K562 (cell line): ENCODE data around the gene VWA1. TPM values are rescaled to one million over a fixed set of nuclear protein-coding genes. Genes with fewer than 3 reads are reported as not detected.
A peak's percentile ranks its signal among the peaks of the same experiment; 100 is the strongest.

ENCODE experiments used
- CHD4 ChIP-seq: fragments of 200-600 bp; sonication (generic); IDR thresholded peaks from 3 replicates; pipeline ENCODE4 v1.6.1; 2012; ENCODE audit warnings: low read depth, mild to moderate bottlenecking, mixed read lengths, low read length, inconsistent platforms; ENCODE audit not compliant: insufficient read depth, insufficient replicate concordance, poor library complexity, severe bottlenecking
- NR2F6 ChIP-seq: fragments of 450-650 bp; formaldehyde crosslinking; IDR thresholded peaks from 2 replicates; pipeline ENCODE4 v1.4.0; 2020; ENCODE audit warnings: mild to moderate bottlenecking
- POLR2B ChIP-seq: fragments of 450-650 bp; IDR thresholded peaks from 2 replicates; pipeline ENCODE4 v1.6.1; 2018; ENCODE audit warnings: low read depth; ENCODE audit not compliant: partially characterized antibody
- PTRF ChIP-seq: fragments of 450-650 bp; IDR thresholded peaks from 2 replicates; pipeline ENCODE4 v1.6.1; 2016; ENCODE audit warnings: mild to moderate bottlenecking, missing genetic modification characterization, missing compliant biosample characterization
- SMARCE1 ChIP-seq: fragments of 450-650 bp; IDR thresholded peaks from 2 replicates; pipeline ENCODE4 v1.7.1; 2016; ENCODE audit warnings: mild to moderate bottlenecking
- polyA plus RNA-seq, 8 experiments: library from polyadenylated mRNA; depleted of rRNA in 4 of 8; stranded (reverse) in 5 of 8; unstranded in 3 of 8; fragments of >200 nt; fragmentation: Nextera tagmentation in 2 of 8; fragmentation: Illumina TruSeq in 1 of 8; extraction: Ambion mirVana in 2 of 8; extraction: Trizol in 1 of 8; gene quantifications; 2 replicates each; pipeline versions ENCODE4 v1.2.1 to v1.2.3, GENCODE V29; 2011 to 2014; ENCODE audit warnings: inconsistent platforms in 1 of 8, missing spikeins in 1 of 8
- total RNA-seq, 7 experiments: library from RNA; depleted of rRNA in 6 of 7; stranded (reverse); fragments of >200 nt in 6 of 7; fragmentation: Illumina TruSeq in 2 of 7; extraction: Trizol in 2 of 7; gene quantifications; 2 replicates each; pipeline versions ENCODE4 v1.2.1 to v1.2.3, GENCODE V29; 2011 to 2021; ENCODE audit warnings: low replicate concordance in 1 of 7
- TF ChIP-seq, protein P1 (sequence below): sonication (generic); formaldehyde crosslinking; IDR thresholded peaks from 2 replicates; pipeline ENCODE4 v1.8.0; 2023; ENCODE audit warnings: missing genetic modification reagents, mild to moderate bottlenecking, borderline replicate concordance
- TF ChIP-seq, protein P2 (sequence below): fragments of 250-450 bp; sonication (Bioruptor Pico); IDR thresholded peaks from 2 replicates; pipeline ENCODE4 v1.4.0; 2020; ENCODE audit warnings: borderline replicate concordance
- TF ChIP-seq, protein P3 (sequence below): fragments of 200-600 bp; sonication (generic); IDR thresholded peaks from one replicate; pipeline ENCODE4 v1.6.1; 2012; ENCODE audit warnings: mild to moderate bottlenecking, low read depth, low read length, inconsistent platforms

Gene VWA1
- total and polyA plus RNA-seq, 9 of the 15 experiments (the other 6 are each of a cell fraction or from before 2014, with no cell fraction given): 0.01 to 6.4 (median 0.85) TPM

DNA sequence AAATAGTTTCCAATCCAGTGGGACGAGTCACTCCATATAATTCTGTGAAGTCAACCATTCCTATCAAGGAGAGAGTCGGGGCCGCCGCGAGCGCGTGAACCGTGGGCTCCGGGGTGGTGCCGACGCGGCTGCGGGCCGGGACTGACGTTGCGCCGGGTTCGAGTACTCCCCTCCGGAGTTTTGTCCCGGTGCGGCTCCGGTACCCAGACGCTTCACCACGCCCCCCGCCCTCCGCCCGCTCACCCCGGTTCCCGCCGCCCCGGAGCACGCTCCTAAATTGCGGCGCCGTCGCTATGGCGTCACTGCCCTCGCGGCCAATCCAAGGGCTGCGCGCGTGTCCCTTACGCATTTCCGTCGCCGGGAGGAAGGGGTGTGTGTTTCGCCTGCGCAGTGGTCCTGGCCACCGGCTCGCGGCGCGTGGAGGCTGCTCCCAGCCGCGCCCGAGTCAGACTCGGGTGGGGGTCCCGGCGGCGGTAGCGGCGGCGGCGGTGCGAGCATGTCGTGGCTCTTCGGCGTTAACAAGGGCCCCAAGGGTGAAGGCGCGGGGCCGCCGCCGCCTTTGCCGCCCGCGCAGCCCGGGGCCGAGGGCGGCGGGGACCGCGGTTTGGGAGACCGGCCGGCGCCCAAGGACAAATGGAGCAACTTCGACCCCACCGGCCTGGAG, 36.0 kb downstream of the VWA1 start, which contains the start of gene ATAD3B (continued):
- TF ChIP-seq, protein P1, sequence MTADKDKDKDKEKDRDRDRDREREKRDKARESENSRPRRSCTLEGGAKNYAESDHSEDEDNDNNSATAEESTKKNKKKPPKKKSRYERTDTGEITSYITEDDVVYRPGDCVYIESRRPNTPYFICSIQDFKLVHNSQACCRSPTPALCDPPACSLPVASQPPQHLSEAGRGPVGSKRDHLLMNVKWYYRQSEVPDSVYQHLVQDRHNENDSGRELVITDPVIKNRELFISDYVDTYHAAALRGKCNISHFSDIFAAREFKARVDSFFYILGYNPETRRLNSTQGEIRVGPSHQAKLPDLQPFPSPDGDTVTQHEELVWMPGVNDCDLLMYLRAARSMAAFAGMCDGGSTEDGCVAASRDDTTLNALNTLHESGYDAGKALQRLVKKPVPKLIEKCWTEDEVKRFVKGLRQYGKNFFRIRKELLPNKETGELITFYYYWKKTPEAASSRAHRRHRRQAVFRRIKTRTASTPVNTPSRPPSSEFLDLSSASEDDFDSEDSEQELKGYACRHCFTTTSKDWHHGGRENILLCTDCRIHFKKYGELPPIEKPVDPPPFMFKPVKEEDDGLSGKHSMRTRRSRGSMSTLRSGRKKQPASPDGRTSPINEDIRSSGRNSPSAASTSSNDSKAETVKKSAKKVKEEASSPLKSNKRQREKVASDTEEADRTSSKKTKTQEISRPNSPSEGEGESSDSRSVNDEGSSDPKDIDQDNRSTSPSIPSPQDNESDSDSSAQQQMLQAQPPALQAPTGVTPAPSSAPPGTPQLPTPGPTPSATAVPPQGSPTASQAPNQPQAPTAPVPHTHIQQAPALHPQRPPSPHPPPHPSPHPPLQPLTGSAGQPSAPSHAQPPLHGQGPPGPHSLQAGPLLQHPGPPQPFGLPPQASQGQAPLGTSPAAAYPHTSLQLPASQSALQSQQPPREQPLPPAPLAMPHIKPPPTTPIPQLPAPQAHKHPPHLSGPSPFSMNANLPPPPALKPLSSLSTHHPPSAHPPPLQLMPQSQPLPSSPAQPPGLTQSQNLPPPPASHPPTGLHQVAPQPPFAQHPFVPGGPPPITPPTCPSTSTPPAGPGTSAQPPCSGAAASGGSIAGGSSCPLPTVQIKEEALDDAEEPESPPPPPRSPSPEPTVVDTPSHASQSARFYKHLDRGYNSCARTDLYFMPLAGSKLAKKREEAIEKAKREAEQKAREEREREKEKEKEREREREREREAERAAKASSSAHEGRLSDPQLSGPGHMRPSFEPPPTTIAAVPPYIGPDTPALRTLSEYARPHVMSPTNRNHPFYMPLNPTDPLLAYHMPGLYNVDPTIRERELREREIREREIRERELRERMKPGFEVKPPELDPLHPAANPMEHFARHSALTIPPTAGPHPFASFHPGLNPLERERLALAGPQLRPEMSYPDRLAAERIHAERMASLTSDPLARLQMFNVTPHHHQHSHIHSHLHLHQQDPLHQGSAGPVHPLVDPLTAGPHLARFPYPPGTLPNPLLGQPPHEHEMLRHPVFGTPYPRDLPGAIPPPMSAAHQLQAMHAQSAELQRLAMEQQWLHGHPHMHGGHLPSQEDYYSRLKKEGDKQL (CRISPR knock-in tag): no peak
- TF ChIP-seq, protein P2, sequence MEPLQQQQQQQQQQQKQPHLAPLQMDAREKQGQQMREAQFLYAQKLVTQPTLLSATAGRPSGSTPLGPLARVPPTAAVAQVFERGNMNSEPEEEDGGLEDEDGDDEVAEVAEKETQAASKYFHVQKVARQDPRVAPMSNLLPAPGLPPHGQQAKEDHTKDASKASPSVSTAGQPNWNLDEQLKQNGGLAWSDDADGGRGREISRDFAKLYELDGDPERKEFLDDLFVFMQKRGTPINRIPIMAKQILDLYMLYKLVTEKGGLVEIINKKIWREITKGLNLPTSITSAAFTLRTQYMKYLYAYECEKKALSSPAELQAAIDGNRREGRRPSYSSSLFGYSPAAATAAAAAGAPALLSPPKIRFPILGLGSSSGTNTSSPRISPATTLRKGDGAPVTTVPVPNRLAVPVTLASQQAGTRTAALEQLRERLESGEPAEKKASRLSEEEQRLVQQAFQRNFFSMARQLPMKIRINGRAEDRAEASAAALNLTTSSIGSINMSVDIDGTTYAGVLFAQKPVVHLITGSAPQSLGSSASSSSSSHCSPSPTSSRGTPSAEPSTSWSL (CRISPR knock-in tag): no peak
- TF ChIP-seq, protein P3, sequence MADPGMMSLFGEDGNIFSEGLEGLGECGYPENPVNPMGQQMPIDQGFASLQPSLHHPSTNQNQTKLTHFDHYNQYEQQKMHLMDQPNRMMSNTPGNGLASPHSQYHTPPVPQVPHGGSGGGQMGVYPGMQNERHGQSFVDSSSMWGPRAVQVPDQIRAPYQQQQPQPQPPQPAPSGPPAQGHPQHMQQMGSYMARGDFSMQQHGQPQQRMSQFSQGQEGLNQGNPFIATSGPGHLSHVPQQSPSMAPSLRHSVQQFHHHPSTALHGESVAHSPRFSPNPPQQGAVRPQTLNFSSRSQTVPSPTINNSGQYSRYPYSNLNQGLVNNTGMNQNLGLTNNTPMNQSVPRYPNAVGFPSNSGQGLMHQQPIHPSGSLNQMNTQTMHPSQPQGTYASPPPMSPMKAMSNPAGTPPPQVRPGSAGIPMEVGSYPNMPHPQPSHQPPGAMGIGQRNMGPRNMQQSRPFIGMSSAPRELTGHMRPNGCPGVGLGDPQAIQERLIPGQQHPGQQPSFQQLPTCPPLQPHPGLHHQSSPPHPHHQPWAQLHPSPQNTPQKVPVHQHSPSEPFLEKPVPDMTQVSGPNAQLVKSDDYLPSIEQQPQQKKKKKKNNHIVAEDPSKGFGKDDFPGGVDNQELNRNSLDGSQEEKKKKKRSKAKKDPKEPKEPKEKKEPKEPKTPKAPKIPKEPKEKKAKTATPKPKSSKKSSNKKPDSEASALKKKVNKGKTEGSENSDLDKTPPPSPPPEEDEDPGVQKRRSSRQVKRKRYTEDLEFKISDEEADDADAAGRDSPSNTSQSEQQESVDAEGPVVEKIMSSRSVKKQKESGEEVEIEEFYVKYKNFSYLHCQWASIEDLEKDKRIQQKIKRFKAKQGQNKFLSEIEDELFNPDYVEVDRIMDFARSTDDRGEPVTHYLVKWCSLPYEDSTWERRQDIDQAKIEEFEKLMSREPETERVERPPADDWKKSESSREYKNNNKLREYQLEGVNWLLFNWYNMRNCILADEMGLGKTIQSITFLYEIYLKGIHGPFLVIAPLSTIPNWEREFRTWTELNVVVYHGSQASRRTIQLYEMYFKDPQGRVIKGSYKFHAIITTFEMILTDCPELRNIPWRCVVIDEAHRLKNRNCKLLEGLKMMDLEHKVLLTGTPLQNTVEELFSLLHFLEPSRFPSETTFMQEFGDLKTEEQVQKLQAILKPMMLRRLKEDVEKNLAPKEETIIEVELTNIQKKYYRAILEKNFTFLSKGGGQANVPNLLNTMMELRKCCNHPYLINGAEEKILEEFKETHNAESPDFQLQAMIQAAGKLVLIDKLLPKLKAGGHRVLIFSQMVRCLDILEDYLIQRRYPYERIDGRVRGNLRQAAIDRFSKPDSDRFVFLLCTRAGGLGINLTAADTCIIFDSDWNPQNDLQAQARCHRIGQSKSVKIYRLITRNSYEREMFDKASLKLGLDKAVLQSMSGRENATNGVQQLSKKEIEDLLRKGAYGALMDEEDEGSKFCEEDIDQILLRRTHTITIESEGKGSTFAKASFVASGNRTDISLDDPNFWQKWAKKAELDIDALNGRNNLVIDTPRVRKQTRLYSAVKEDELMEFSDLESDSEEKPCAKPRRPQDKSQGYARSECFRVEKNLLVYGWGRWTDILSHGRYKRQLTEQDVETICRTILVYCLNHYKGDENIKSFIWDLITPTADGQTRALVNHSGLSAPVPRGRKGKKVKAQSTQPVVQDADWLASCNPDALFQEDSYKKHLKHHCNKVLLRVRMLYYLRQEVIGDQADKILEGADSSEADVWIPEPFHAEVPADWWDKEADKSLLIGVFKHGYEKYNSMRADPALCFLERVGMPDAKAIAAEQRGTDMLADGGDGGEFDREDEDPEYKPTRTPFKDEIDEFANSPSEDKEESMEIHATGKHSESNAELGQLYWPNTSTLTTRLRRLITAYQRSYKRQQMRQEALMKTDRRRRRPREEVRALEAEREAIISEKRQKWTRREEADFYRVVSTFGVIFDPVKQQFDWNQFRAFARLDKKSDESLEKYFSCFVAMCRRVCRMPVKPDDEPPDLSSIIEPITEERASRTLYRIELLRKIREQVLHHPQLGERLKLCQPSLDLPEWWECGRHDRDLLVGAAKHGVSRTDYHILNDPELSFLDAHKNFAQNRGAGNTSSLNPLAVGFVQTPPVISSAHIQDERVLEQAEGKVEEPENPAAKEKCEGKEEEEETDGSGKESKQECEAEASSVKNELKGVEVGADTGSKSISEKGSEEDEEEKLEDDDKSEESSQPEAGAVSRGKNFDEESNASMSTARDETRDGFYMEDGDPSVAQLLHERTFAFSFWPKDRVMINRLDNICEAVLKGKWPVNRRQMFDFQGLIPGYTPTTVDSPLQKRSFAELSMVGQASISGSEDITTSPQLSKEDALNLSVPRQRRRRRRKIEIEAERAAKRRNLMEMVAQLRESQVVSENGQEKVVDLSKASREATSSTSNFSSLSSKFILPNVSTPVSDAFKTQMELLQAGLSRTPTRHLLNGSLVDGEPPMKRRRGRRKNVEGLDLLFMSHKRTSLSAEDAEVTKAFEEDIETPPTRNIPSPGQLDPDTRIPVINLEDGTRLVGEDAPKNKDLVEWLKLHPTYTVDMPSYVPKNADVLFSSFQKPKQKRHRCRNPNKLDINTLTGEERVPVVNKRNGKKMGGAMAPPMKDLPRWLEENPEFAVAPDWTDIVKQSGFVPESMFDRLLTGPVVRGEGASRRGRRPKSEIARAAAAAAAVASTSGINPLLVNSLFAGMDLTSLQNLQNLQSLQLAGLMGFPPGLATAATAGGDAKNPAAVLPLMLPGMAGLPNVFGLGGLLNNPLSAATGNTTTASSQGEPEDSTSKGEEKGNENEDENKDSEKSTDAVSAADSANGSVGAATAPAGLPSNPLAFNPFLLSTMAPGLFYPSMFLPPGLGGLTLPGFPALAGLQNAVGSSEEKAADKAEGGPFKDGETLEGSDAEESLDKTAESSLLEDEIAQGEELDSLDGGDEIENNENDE: no peak
- TF ChIP-seq CHD4 (no peak), POLR2B (peak; percentile 63), PTRF (tag) (no peak), SMARCE1 (no peak), NR2F6 (CRISPR knock-in tag) (no peak)
